ENCODE data around the gene MAST2. TPM values are rescaled to one million over a fixed set of nuclear protein-coding genes. Genes with fewer than 3 reads are reported as not detected.

MAST2 gene
- total and polyA plus RNA-seq, 2 of the 13 experiments (the other 11 are each of a cell fraction or from before 2014, with no cell fraction given), result 15.3 to 23.0 TPM

GRCh38 chr1:45802343-45803298, 791 bp upstream of the MAST2 start (continued):
- no peak for TF ChIP-seq AFF4 (CRISPR knock-in tag; IDR thresholded peaks at IDR 0.05)
- TF ChIP-seq ZNF749 (CRISPR knock-in tag; IDR thresholded peaks at IDR 0.05; ENCODE audit: borderline replicate concordance), result no peak
- TF ChIP-seq RERE (CRISPR knock-in tag; IDR thresholded peaks at IDR 0.05; ENCODE audit: low read depth), result no peak
- TF ChIP-seq ZNF335 (CRISPR knock-in tag; IDR thresholded peaks at IDR 0.05), result no peak
- TF ChIP-seq ZBTB43 (CRISPR knock-in tag; conservative IDR thresholded peaks at IDR 0.05), result no peak
- TF ChIP-seq ZNF256 (CRISPR knock-in tag; conservative IDR thresholded peaks at IDR 0.05), result no peak
- TF ChIP-seq, protein P1, sequence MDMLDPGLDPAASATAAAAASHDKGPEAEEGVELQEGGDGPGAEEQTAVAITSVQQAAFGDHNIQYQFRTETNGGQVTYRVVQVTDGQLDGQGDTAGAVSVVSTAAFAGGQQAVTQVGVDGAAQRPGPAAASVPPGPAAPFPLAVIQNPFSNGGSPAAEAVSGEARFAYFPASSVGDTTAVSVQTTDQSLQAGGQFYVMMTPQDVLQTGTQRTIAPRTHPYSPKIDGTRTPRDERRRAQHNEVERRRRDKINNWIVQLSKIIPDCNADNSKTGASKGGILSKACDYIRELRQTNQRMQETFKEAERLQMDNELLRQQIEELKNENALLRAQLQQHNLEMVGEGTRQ (IDR thresholded peaks at IDR 0.05; ENCODE audit: low read depth, low read length), result 0 out of 2 replicates have a peak, but pooled peaks have one; percentile 33
- TF ChIP-seq, protein P1 (CRISPR knock-in tag; IDR thresholded peaks at IDR 0.05; ENCODE audit: borderline replicate concordance), result no peak
- TF ChIP-seq HMG20A (CRISPR knock-in tag; IDR thresholded peaks at IDR 0.05; ENCODE audit: borderline replicate concordance), result 0 out of 2 replicates have a peak, but pooled peaks have one; percentile 2
- TF ChIP-seq ZNF75D (CRISPR knock-in tag; IDR thresholded peaks at IDR 0.05; ENCODE audit: borderline replicate concordance), result no peak
- TF ChIP-seq ZNF709 (CRISPR knock-in tag; IDR thresholded peaks at IDR 0.05), result no peak
- TF ChIP-seq ZNF24 (IDR thresholded peaks at IDR 0.05), result no peak
- 0 out of 2 replicates have a peak, but pooled peaks have one; percentile 27 for TF ChIP-seq RNF2 (conservative IDR thresholded peaks at IDR 0.05; ENCODE audit: low read depth)
- no peak for TF ChIP-seq ZNF841 (CRISPR knock-in tag; IDR thresholded peaks at IDR 0.05; ENCODE audit: borderline replicate concordance)
- TF ChIP-seq HMGA1 (CRISPR knock-in tag; conservative IDR thresholded peaks at IDR 0.05), result no peak

Measured in HepG2 (cell line).